Fibroblast of lung (primary cell): ENCODE measurements around the gene TMEM134.

Experiments
- EZH2 ChIP-seq: IDR thresholded peaks from 2 replicates; pipeline ENCODE4 v1.5.1; 2012; ENCODE audit warnings: low read length, control low read depth, mild to moderate bottlenecking; ENCODE audit errors: missing control alignments
- TF ChIP-seq, protein P1 (sequence below), 2 donors: IDR thresholded peaks in 1 of 2; conservative IDR thresholded peaks in 1 of 2; 1 replicate in 1 of 2; 2 replicates in 1 of 2; pipeline ENCODE4 v1.5.1; 2011 to 2012; ENCODE audit warnings: low read length in 2 of 2, control low read depth in 1 of 2, inconsistent platforms in 1 of 2, low read depth in 1 of 2, mild to moderate bottlenecking in 1 of 2

DNA sequence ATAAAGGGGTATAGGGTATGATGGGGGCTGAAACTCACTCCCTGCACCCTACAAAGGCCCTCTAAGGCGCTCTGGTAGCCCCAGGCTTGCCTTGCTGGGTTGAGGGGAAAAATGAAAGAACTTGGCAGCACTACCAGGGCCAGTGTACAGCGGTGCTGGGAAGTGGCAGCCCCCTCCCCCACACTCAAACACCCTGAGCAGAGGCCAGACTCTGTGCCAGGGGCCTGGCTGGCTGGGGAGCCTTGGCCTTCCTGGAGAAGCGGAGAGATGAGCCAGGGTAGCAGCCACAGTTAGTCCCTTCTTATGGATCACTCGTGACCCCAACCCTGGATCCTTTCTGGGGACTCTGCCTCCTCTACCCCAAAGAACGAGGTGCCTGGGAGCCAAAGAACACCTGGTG is 2.7 kb downstream of the TMEM134 start:
- TF ChIP-seq, protein P1, sequence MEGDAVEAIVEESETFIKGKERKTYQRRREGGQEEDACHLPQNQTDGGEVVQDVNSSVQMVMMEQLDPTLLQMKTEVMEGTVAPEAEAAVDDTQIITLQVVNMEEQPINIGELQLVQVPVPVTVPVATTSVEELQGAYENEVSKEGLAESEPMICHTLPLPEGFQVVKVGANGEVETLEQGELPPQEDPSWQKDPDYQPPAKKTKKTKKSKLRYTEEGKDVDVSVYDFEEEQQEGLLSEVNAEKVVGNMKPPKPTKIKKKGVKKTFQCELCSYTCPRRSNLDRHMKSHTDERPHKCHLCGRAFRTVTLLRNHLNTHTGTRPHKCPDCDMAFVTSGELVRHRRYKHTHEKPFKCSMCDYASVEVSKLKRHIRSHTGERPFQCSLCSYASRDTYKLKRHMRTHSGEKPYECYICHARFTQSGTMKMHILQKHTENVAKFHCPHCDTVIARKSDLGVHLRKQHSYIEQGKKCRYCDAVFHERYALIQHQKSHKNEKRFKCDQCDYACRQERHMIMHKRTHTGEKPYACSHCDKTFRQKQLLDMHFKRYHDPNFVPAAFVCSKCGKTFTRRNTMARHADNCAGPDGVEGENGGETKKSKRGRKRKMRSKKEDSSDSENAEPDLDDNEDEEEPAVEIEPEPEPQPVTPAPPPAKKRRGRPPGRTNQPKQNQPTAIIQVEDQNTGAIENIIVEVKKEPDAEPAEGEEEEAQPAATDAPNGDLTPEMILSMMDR (conservative IDR thresholded peaks at IDR 0.05 in 1 of 2, IDR thresholded peaks at IDR 0.05 in 1 of 2; ENCODE audit: low read depth in 1 of 2, low read length in 2 of 2): no peak
- no peak for TF ChIP-seq EZH2
